H1 (cell line): ENCODE measurements around the gene TUBGCP6.

Experiments
- EZH2 ChIP-seq: fragments of 200-600 bp; sonication (generic); IDR thresholded peaks from 2 replicates; pipeline ENCODE4 v1.7.1; 2012; ENCODE audit warnings: low read depth, mild to moderate bottlenecking, moderate library complexity, low read length, inconsistent platforms; ENCODE audit not compliant: severe bottlenecking
- MAFK ChIP-seq: IDR thresholded peaks from 2 replicates; pipeline ENCODE4 v1.6.1; 2012; ENCODE audit warnings: low read depth, mild to moderate bottlenecking, improper control_type of control experiment, low read length
- POLR2AphosphoS5 ChIP-seq: IDR thresholded peaks from 2 replicates; pipeline ENCODE4 v1.6.1; 2011; ENCODE audit warnings: low read depth, low read length
- RAD21 ChIP-seq, 2 experiments: IDR thresholded peaks in 1 of 2; conservative IDR thresholded peaks in 1 of 2; 2 replicates each; pipeline ENCODE4 v1.6.1; 2011; ENCODE audit warnings: low read depth in 2 of 2, low read length in 2 of 2, improper control_type of control experiment in 1 of 2, inconsistent platforms in 1 of 2, mild to moderate bottlenecking in 1 of 2, moderate library complexity in 1 of 2
- SIRT6 ChIP-seq: IDR thresholded peaks from one replicate; pipeline ENCODE4 v1.7.1; 2012; ENCODE audit warnings: low read length, inconsistent platforms
- SP2 ChIP-seq: IDR thresholded peaks from 2 replicates; pipeline ENCODE4 v1.6.1; 2012; ENCODE audit warnings: mild to moderate bottlenecking, low read length, inconsistent platforms
- TF ChIP-seq, protein P1 (sequence below): IDR thresholded peaks from 2 replicates; pipeline ENCODE4 v1.6.1; 2012; ENCODE audit warnings: low read length, inconsistent platforms
- TF ChIP-seq, protein P2 (sequence below), 3 experiments: IDR thresholded peaks; 1 replicate in 2 of 3; 2 replicates in 1 of 3; pipeline versions ENCODE4 v1.5.1 to v1.6.1; 2011; ENCODE audit warnings: low read length in 3 of 3, mild to moderate bottlenecking in 3 of 3, inconsistent platforms in 2 of 3, low read depth in 1 of 3, moderate library complexity in 1 of 3; ENCODE audit not compliant: insufficient read depth in 1 of 3; ENCODE audit errors: control extremely low read depth in 1 of 3

DNA sequence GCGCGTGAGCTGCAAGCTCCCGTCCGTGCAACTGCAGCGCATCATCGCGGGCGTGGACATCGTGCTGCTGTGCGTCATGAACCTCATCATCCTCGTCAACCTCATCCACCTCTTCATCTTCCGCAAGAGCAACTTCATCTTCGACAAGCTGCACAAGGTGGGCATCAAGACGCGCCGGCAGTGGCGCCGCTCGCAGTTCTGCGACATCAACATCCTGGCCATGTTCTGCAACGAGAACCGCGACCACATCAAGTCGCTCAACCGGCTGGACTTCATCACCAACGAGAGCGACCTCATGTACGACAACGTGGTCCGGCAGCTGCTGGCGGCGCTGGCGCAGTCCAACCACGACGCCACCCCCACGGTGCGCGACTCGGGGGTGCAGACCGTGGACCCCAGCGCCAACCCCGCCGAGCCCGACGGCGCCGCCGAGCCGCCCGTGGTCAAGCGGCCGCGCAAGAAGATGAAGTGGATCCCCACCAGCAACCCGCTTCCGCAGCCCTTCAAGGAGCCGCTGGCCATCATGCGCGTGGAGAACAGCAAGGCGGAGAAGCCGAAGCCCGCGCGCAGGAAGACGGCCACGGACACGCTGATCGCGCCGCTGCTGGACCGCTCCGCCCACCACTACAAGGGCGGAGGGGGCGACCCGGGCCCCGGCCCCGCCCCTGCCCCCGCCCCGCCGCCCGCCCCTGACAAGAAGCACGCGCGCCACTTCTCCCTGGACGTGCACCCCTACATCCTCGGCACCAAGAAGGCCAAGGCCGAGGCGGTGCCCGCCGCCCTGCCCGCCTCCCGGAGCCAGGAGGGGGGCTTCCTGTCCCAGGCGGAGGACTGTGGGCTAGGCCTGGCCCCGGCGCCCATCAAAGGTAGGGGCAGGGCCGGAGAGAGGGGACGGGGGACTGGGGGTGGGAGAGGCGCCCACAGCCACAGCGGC lies 67.0 kb downstream of the TUBGCP6 start:
- TF ChIP-seq, protein P1, sequence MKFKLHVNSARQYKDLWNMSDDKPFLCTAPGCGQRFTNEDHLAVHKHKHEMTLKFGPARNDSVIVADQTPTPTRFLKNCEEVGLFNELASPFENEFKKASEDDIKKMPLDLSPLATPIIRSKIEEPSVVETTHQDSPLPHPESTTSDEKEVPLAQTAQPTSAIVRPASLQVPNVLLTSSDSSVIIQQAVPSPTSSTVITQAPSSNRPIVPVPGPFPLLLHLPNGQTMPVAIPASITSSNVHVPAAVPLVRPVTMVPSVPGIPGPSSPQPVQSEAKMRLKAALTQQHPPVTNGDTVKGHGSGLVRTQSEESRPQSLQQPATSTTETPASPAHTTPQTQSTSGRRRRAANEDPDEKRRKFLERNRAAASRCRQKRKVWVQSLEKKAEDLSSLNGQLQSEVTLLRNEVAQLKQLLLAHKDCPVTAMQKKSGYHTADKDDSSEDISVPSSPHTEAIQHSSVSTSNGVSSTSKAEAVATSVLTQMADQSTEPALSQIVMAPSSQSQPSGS: no peak
- no peak for TF ChIP-seq MAFK
- TF ChIP-seq, protein P2, sequence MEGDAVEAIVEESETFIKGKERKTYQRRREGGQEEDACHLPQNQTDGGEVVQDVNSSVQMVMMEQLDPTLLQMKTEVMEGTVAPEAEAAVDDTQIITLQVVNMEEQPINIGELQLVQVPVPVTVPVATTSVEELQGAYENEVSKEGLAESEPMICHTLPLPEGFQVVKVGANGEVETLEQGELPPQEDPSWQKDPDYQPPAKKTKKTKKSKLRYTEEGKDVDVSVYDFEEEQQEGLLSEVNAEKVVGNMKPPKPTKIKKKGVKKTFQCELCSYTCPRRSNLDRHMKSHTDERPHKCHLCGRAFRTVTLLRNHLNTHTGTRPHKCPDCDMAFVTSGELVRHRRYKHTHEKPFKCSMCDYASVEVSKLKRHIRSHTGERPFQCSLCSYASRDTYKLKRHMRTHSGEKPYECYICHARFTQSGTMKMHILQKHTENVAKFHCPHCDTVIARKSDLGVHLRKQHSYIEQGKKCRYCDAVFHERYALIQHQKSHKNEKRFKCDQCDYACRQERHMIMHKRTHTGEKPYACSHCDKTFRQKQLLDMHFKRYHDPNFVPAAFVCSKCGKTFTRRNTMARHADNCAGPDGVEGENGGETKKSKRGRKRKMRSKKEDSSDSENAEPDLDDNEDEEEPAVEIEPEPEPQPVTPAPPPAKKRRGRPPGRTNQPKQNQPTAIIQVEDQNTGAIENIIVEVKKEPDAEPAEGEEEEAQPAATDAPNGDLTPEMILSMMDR (IDR thresholded peaks at IDR 0.05; ENCODE audit: control extremely low read depth in 1 of 3, insufficient read depth in 1 of 3, low read depth in 1 of 3, low read length in 3 of 3): no peak
- no peak for TF ChIP-seq SP2
- no peak for TF ChIP-seq RAD21 (IDR thresholded peaks at IDR 0.05 in 1 of 2, conservative IDR thresholded peaks at IDR 0.05 in 1 of 2; ENCODE audit: low read depth in 2 of 2, low read length in 2 of 2)
- TF ChIP-seq POLR2AphosphoS5: no peak
- TF ChIP-seq EZH2: no peak
- no peak for TF ChIP-seq SIRT6
